Panc1 (cell line): ENCODE data around the gene RPS14. TPM values are rescaled to one million over a fixed set of nuclear protein-coding genes. Genes with fewer than 3 reads are reported as not detected.
A peak's percentile ranks its signal among the peaks of the same experiment; 100 is the strongest.

Experiments used
- ATAC-seq: fragments of 200-7000 bp; cut with Tn5 transposase; 2 replicates; pipeline ENCODE4 v1.9.1; 2020; ENCODE audit warnings: mild to moderate bottlenecking, moderate library complexity
- BruUV-seq: library from RNA; stranded (reverse); fragments of 400-500 nt; replicated peaks from 2 replicates; lab custom pipeline; 2021; lab: Mats Ljungman, UMichigan
- CTCF ChIA-PET: fragments of 300-600 bp; sonication (Branson Sonifier 250); formaldehyde crosslinking; loops from one replicate; lab custom pipeline; 2022; ENCODE audit warnings: antibody characterized with exemption; lab: Charles Lee
- POLR2A ChIA-PET: fragments of 300-600 bp; sonication (Branson Sonifier 250); formaldehyde crosslinking; loops from one replicate; lab custom pipeline; 2022; ENCODE audit warnings: antibody characterized with exemption; lab: Charles Lee
- DNase-seq: peaks from one replicate; pipeline ENCODE4 v3.0.0-alpha.2; 2010; ENCODE audit warnings: low read depth, low spot score
- H3K27ac ChIP-seq: 2 replicates; pipeline ENCODE4 v1.5.1; 2011; ENCODE audit warnings: mild to moderate bottlenecking, low read length, inconsistent platforms
- H3K27me3 ChIP-seq: fragments of 200-500 bp; sonication (Bioruptor generic); 2 replicates; pipeline ENCODE4 v1.6.0; 2014; ENCODE audit warnings: low read length, inconsistent platforms; ENCODE audit not compliant: control insufficient read depth, insufficient read depth
- H3K36me3 ChIP-seq: fragments of 200-500 bp; sonication (Bioruptor generic); 2 replicates; pipeline ENCODE4 v1.5.1; 2014; ENCODE audit warnings: inconsistent platforms, mild to moderate bottlenecking, low read length, moderate library complexity; ENCODE audit not compliant: control insufficient read depth, insufficient read depth
- H3K4me1 ChIP-seq: 2 replicates; pipeline ENCODE4 v1.5.1; 2011; ENCODE audit warnings: inconsistent platforms, mild to moderate bottlenecking, low read length, moderate library complexity; ENCODE audit not compliant: control insufficient read depth, insufficient read depth
- H3K4me3 ChIP-seq, 2 experiments: 2 replicates each; pipeline ENCODE4 v1.5.1; 2011 to 2012; ENCODE audit warnings: low read depth in 2 of 2, low read length in 2 of 2, mild to moderate bottlenecking in 2 of 2, inconsistent platforms in 1 of 2, moderate library complexity in 1 of 2
- H3K9me3 ChIP-seq: fragments of 200-500 bp; sonication (Bioruptor generic); 2 replicates; pipeline ENCODE4 v1.5.1; 2014; ENCODE audit warnings: low read depth, mild to moderate bottlenecking, inconsistent platforms, low read length, moderate library complexity; ENCODE audit not compliant: control insufficient read depth, insufficient read depth
- POLR2AphosphoS5 ChIP-seq: IDR thresholded peaks from 2 replicates; pipeline ENCODE4 v1.6.1; 2012; ENCODE audit warnings: mild to moderate bottlenecking, low read depth, low read length, moderate library complexity
- SIN3A ChIP-seq: IDR thresholded peaks from 2 replicates; pipeline ENCODE4 v1.6.1; 2012; ENCODE audit warnings: low read depth, mild to moderate bottlenecking, low read length, moderate library complexity, borderline replicate concordance; ENCODE audit not compliant: insufficient read depth
- TCF7L2 ChIP-seq: IDR thresholded peaks from 2 replicates; pipeline ENCODE4 v1.6.1; 2011; ENCODE audit warnings: mild to moderate bottlenecking, low read depth, low read length, inconsistent platforms
- in situ Hi-C: cut with HindIII; loops from 2 replicates; pipeline ENCODE4 v1.10.0; 2016; ENCODE audit warnings: low sequenced_read_pairs, low pct_unique_long_range_greater_than_20kb
- intact Hi-C: fragments of 100-400 bp; cut with micrococcal nuclease; formaldehyde crosslinking; loops from one replicate; pipeline ENCODE4 v1.10.0; 2022; ENCODE audit not compliant: unreplicated experiment
- total RNA-seq: library from RNA; stranded (reverse); gene quantifications from one replicate; pipeline ENCODE4 v1.2.1, GENCODE V29; 2021; ENCODE audit not compliant: unreplicated experiment
- TF ChIP-seq, protein P1 (sequence below): fragments of 450-650 bp; IDR thresholded peaks from 2 replicates; pipeline ENCODE4 v1.5.1; 2017; ENCODE audit warnings: mild to moderate bottlenecking
- TF ChIP-seq, protein P2 (sequence below), 2 experiments: IDR thresholded peaks; 2 replicates each; pipeline ENCODE4 v1.6.1; 2011 to 2012; ENCODE audit warnings: low read depth in 2 of 2, control low read depth in 1 of 2, low read length in 1 of 2, mild to moderate bottlenecking in 1 of 2, moderate library complexity in 1 of 2; ENCODE audit not compliant: insufficient read depth in 1 of 2

Gene RPS14
- total RNA-seq, 1 experiment from 2014 or later: 1,959 TPM

DNA sequence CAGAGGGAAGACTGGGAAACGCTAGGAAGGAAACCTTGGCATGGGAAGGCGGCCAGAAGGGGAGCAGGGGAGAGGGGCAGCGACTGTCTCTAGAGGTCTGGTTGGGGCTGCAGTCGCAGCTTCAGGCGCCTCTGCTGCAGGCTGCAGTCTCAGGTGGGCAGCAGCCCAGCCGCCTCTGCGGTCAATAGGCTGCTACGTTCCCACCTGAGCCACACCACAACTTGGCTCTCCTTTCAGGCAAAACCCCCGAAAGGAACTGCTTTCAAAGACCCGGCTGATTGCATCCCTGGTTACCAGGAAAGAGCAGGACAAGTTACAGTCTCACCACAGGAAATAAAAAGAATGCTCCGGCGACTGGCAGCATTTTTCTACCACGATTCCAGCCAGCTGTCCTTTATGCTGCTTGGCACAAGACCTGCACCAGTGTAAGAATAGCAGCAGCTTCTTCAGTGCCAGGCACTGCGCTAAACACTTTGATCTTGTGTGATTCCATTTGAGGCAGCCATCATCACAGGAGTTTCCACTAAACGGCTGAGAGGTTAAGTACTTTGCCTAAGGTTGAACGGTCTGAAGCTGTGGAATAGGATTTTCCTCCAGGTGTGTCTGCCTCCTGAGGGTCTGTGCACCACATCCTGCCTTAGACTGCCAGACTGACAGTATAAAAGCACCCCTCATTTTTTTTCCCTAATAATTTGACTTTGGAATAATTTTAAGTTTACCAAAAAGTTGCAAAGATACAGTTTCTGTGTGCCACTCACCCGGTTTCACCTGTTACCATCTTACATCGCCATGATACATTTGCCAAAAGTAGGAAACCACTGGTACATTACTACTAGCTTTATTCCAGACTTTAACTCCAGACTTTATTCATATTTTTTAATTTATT lies 7.5 kb downstream of the RPS14 start:
- H3K4me1 ChIP-seq: peaks cover 17% of the 10 kb centered on the region
- DNase-seq (no peak), ATAC-seq (peak; percentile 32)
- peaks cover 20% of the 10 kb centered on the region for H3K36me3 ChIP-seq
- ChIA-PET POLR2A (interaction anchor here (0.5 to 0.7 kb wide), 3 partner anchors 52 to 262 kb away, joined by 3 read pairs; no protein-coding TSS in a partner anchor), CTCF (no interaction called here)
- no peaks in the 10 kb centered on the region for H3K27me3 ChIP-seq
- intact Hi-C loops (no loop called here), in situ Hi-C loops (no loop called here)
- 0 out of 2 replicates have a peak overlapping the region, but pooled peaks have one; percentile 11 for H3K27ac ChIP-seq
- no TSS peak for BruUV-seq
- TF ChIP-seq SIN3A: no peak
- peak; percentile 67 for TF ChIP-seq POLR2AphosphoS5
- peak; percentile 85 for TF ChIP-seq TCF7L2
- no peaks in the 10 kb centered on the region for H3K9me3 ChIP-seq
- no peak overlapping the region for H3K4me3 ChIP-seq

DNA sequence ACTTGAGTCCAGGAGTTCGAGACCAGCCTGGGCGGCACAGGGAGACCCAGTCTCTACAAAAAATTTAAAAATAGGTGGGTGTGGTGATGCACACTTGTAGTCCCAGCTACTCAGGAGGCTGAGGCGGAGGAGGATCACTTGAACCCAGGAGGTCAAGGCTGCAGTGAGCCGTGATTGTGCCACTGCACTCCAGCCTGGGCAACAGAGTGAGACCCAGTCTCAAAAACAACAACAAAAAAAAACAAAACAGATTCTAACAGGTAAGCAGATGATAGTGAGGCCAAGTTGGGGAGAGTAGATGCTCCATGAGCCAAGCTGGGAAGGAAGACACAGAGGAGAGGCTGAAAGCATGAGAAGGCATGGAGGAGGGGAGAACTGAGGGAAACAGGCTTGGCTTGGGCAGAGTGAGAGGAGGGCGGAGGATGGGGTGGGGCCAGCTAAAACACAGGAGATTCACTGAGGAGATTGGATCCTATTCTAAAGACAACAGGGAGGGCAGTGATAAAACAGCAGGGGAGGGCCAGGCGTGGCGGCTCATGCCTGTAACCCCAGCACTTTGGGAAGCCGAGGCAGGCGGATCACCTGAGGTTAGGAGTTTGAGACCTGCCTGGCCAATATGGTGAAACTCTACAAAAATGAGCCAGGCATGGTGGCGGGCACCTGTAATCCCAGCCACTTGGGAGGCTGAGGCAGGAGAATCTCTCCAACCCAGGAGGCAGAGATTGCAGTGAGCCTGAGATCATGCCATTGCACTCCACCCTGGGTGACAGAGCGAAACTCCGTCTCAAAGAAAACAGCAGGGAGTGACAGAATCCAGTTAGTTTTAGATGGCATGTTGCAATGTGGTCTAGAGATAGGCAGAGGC lies 8.4 kb downstream of the RPS14 start:
- intact Hi-C loops (no loop called here), in situ Hi-C loops (no loop called here)
- ChIA-PET CTCF (interaction anchor here (0.6 kb wide), 1 partner anchor 137 kb away, joined by 3 read pairs; no protein-coding TSS in a partner anchor), POLR2A (interaction anchor here (0.5 to 0.7 kb wide), 3 partner anchors 53 to 99 kb away, joined by 3 to 4 read pairs (median 3); no protein-coding TSS in a partner anchor)
- no peak overlapping the region for H3K27ac ChIP-seq
- H3K9me3 ChIP-seq: no peaks in the 10 kb centered on the region
- BruUV-seq: no TSS peak
- TF ChIP-seq, protein P1, sequence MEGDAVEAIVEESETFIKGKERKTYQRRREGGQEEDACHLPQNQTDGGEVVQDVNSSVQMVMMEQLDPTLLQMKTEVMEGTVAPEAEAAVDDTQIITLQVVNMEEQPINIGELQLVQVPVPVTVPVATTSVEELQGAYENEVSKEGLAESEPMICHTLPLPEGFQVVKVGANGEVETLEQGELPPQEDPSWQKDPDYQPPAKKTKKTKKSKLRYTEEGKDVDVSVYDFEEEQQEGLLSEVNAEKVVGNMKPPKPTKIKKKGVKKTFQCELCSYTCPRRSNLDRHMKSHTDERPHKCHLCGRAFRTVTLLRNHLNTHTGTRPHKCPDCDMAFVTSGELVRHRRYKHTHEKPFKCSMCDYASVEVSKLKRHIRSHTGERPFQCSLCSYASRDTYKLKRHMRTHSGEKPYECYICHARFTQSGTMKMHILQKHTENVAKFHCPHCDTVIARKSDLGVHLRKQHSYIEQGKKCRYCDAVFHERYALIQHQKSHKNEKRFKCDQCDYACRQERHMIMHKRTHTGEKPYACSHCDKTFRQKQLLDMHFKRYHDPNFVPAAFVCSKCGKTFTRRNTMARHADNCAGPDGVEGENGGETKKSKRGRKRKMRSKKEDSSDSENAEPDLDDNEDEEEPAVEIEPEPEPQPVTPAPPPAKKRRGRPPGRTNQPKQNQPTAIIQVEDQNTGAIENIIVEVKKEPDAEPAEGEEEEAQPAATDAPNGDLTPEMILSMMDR: no peak
- TF ChIP-seq POLR2AphosphoS5: no peak
- no peak for TF ChIP-seq SIN3A
- TF ChIP-seq, protein P2, sequence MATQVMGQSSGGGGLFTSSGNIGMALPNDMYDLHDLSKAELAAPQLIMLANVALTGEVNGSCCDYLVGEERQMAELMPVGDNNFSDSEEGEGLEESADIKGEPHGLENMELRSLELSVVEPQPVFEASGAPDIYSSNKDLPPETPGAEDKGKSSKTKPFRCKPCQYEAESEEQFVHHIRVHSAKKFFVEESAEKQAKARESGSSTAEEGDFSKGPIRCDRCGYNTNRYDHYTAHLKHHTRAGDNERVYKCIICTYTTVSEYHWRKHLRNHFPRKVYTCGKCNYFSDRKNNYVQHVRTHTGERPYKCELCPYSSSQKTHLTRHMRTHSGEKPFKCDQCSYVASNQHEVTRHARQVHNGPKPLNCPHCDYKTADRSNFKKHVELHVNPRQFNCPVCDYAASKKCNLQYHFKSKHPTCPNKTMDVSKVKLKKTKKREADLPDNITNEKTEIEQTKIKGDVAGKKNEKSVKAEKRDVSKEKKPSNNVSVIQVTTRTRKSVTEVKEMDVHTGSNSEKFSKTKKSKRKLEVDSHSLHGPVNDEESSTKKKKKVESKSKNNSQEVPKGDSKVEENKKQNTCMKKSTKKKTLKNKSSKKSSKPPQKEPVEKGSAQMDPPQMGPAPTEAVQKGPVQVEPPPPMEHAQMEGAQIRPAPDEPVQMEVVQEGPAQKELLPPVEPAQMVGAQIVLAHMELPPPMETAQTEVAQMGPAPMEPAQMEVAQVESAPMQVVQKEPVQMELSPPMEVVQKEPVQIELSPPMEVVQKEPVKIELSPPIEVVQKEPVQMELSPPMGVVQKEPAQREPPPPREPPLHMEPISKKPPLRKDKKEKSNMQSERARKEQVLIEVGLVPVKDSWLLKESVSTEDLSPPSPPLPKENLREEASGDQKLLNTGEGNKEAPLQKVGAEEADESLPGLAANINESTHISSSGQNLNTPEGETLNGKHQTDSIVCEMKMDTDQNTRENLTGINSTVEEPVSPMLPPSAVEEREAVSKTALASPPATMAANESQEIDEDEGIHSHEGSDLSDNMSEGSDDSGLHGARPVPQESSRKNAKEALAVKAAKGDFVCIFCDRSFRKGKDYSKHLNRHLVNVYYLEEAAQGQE (IDR thresholded peaks at IDR 0.05; ENCODE audit: insufficient read depth in 1 of 2, low read depth in 2 of 2, low read length in 1 of 2): no peak
- no peak for TF ChIP-seq TCF7L2
- H3K4me1 ChIP-seq: peaks cover 9% of the 10 kb centered on the region
- H3K4me3 ChIP-seq: no peak overlapping the region
- peaks cover 12% of the 10 kb centered on the region for H3K36me3 ChIP-seq
- H3K27me3 ChIP-seq: no peaks in the 10 kb centered on the region
- ATAC-seq: peak; percentile 47
- no peak for DNase-seq
